Glutamatergic neuron (in vitro differentiated cells): ENCODE results near the gene CYP2A6. TPM values are rescaled to one million over a fixed set of nuclear protein-coding genes. Genes with fewer than 3 reads are reported as not detected.

Source experiments
- DNase-seq: peaks from one replicate; pipeline ENCODE4 v3.0.0; 2022
- H3K27ac Mint-ChIP-seq: one replicate; pipeline ENCODE4 v1.8.0; 2020; ENCODE audit warnings: mild to moderate bottlenecking, mixed read lengths, inconsistent platforms; ENCODE audit not compliant: unreplicated experiment
- H3K27me3 Mint-ChIP-seq: one replicate; pipeline ENCODE4 v1.8.0; 2020; ENCODE audit warnings: mild to moderate bottlenecking, moderate library complexity, mixed read lengths, inconsistent platforms; ENCODE audit not compliant: unreplicated experiment
- H3K36me3 Mint-ChIP-seq: one replicate; pipeline ENCODE4 v1.8.0; 2020; ENCODE audit warnings: mild to moderate bottlenecking, mixed read lengths, inconsistent platforms; ENCODE audit not compliant: unreplicated experiment
- H3K4me1 Mint-ChIP-seq: one replicate; pipeline ENCODE4 v1.8.0; 2020; ENCODE audit warnings: mild to moderate bottlenecking, low read depth, mixed read lengths, inconsistent platforms; ENCODE audit not compliant: unreplicated experiment
- H3K4me3 Mint-ChIP-seq: one replicate; pipeline ENCODE4 v1.8.0; 2020; ENCODE audit warnings: mild to moderate bottlenecking, mixed read lengths, inconsistent platforms; ENCODE audit not compliant: unreplicated experiment
- H3K9me3 Mint-ChIP-seq: one replicate; pipeline ENCODE4 v1.8.0; 2020; ENCODE audit warnings: mild to moderate bottlenecking, moderate library complexity, mixed read lengths, inconsistent platforms; ENCODE audit not compliant: unreplicated experiment
- total RNA-seq: library from RNA; stranded (reverse); fragmentation: NEBNext Ultra II Directional; extraction: Animal tissue kit (Norgen Biotek cat#: 25700); gene quantifications from one replicate; pipeline ENCODE4 v1.2.1, GENCODE V29; 2021; ENCODE audit not compliant: unreplicated experiment
- TF ChIP-seq, protein P1 (sequence below): fragments of 200-600 bp; sonication (generic); IDR thresholded peaks from one replicate; pipeline ENCODE4 v1.5.0; 2021; ENCODE audit not compliant: partially characterized antibody, unreplicated experiment

Gene CYP2A6
- total RNA-seq, 1 donor from 2014 or later = not detected

DNA sequence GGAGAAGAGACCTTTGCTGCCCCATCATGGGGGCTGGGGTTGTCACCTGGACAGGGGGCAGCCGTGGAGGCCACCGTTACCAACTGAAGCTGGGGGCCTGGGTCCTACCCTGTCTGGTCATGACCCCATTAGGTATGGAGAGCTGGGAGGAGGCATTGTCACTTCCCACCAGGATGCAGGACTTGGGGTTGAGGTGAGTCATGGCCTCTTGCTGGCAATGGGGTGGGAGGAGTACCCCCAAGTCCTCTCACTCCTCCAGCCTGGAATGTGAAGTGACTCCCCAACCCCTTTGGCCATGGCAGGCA, 42.3 kb downstream of the CYP2A6 start:
- Mint-ChIP-seq H3K4me3 (no peak overlapping the region), H3K27ac (no peak overlapping the region), H3K27me3 (peaks cover 18% of the 10 kb centered on the region), H3K4me1 (peaks cover 47% of the 10 kb centered on the region), H3K36me3 (no peaks in the 10 kb centered on the region), H3K9me3 (peaks cover 14% of the 10 kb centered on the region)
- TF ChIP-seq, protein P1, sequence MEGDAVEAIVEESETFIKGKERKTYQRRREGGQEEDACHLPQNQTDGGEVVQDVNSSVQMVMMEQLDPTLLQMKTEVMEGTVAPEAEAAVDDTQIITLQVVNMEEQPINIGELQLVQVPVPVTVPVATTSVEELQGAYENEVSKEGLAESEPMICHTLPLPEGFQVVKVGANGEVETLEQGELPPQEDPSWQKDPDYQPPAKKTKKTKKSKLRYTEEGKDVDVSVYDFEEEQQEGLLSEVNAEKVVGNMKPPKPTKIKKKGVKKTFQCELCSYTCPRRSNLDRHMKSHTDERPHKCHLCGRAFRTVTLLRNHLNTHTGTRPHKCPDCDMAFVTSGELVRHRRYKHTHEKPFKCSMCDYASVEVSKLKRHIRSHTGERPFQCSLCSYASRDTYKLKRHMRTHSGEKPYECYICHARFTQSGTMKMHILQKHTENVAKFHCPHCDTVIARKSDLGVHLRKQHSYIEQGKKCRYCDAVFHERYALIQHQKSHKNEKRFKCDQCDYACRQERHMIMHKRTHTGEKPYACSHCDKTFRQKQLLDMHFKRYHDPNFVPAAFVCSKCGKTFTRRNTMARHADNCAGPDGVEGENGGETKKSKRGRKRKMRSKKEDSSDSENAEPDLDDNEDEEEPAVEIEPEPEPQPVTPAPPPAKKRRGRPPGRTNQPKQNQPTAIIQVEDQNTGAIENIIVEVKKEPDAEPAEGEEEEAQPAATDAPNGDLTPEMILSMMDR = no peak
- DNase-seq = no peak

DNA sequence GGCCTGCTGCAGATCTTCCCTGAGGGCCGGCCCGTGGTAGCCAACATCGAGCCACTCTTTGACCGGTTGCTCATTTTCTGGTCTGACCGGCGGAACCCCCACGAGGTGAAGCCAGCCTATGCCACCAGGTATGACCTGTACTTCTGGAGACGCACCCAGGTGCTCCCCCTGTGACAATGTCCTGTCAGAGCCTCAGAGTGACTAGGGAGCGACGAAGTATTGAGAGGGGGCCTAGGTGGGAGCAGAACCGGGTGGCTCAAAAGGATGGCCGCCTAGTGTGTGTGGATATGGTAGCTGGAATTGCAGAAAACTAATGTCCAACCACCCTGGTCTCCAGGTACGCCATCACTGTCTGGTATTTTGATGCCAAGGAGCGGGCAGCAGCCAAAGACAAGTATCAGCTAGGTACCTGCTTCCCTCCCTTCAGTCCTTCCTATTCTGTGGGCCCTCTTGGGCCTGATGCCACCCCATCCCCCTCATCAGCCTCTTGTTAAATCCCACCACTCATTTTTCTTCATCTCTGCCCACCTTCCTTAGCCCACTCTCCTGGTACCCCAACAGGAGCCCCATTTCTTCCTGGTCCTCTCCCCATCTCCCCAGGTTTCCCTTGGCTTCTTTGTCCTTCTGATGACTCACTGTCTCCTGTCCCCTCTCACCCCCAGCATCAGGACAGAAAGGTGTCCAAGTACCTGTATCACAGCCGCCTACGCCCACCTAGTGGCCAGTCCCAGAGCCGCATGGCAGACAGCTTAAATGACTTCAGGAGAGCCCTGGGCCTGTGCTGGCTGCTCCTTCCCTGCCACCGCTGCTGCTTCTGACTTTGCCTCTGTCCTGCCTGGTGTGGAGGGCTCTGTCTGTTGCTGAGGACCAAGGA, 42.9 kb downstream of the CYP2A6 start:
- peak overlapping the region; percentile 91 for H3K4me3 Mint-ChIP-seq
- no peaks in the 10 kb centered on the region for H3K36me3 Mint-ChIP-seq
- peaks cover 13% of the 10 kb centered on the region for H3K9me3 Mint-ChIP-seq
- peaks cover 53% of the 10 kb centered on the region for H3K4me1 Mint-ChIP-seq
- no peak for DNase-seq
- H3K27ac Mint-ChIP-seq = no peak overlapping the region
- TF ChIP-seq, protein P1 = no peak
- peaks cover 15% of the 10 kb centered on the region for H3K27me3 Mint-ChIP-seq

DNA sequence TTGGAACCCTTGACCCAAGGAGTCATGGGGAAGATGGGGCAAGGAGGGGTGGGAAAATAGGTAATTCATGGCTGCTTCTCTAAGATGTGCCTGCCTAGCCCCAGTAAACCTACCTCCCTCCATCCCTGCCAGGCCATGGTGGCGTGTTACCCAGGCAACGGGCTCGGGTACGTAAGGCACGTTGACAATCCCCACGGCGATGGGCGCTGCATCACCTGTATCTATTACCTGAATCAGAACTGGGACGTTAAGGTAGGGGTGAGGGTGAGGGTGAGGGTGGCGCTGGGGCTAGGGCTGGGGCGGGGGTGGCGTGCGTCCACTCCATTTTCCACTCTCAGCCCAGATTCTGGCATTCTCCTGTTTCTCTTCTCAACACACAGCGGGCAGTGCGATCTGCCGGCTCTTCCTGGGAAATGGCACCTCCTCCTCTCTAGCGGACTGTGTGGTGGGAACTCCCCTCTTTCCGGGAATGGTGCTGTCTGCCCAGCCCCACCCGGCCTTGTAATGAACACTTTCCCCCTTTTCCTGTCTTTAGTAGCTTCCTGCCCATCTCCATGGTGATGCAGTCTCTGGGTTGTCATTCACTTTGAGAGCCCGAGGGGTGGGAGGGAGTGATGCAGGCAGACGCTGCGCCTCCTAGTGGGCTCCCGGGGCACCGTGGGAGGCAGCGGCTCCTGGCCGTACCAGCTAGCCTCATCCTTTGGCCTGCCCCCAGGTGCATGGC, 43.7 kb downstream of the CYP2A6 start:
- Mint-ChIP-seq H3K27ac (peak overlapping the region; percentile 33), H3K27me3 (peaks cover 12% of the 10 kb centered on the region), H3K36me3 (no peaks in the 10 kb centered on the region), H3K9me3 (peaks cover 11% of the 10 kb centered on the region), H3K4me1 (peaks cover 55% of the 10 kb centered on the region), H3K4me3 (peak overlapping the region; percentile 91)
- TF ChIP-seq, protein P1 = peak; percentile 78
- peak; percentile 94 for DNase-seq

DNA sequence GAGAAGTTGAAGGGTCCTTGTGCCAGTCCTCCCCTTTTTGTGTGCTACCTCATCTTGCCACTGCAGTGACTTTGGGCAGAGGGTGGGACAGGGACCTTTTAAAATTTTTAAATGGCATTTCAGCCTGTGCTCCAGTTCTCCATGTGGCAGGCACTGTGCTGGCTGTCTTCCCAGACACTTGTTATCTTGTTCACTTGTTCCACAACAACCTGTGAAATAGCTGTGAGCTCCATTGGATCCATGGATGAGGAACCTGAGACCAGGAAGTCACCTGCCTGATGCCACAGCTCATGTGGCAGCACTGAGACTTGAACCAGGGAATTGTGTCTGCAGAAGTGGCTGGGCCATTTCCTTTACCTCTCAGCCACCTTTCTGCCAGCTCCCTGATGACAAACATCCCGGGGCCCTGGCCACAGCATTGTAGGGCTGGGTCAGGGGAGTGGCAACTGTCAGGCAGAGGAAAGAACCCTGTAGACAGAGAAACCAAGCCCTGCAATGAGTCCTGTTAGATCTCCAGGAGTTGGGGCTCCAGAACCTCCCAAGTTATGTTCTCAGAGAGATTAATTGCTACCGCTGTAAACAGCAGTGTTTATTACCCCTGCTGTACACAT, 44.9 kb downstream of the CYP2A6 start:
- H3K9me3 Mint-ChIP-seq = peaks cover 9% of the 10 kb centered on the region
- H3K4me1 Mint-ChIP-seq = peaks cover 54% of the 10 kb centered on the region
- TF ChIP-seq, protein P1 = no peak
- no peaks in the 10 kb centered on the region for H3K36me3 Mint-ChIP-seq
- DNase-seq = no peak
- H3K4me3 Mint-ChIP-seq = peak overlapping the region; percentile 77
- H3K27me3 Mint-ChIP-seq = peaks cover 12% of the 10 kb centered on the region
- H3K27ac Mint-ChIP-seq = peak overlapping the region; percentile 86
